ENCODE data around the gene SRSF6. TPM values are rescaled to one million over a fixed set of nuclear protein-coding genes. Genes with fewer than 3 reads are reported as not detected.

The SRSF6 gene
- total and polyA plus RNA-seq, 10 of the 15 experiments (the other 5 are each of a cell fraction or from before 2014, with no cell fraction given) = 57.2 to 191 (median 108) TPM

DNA sequence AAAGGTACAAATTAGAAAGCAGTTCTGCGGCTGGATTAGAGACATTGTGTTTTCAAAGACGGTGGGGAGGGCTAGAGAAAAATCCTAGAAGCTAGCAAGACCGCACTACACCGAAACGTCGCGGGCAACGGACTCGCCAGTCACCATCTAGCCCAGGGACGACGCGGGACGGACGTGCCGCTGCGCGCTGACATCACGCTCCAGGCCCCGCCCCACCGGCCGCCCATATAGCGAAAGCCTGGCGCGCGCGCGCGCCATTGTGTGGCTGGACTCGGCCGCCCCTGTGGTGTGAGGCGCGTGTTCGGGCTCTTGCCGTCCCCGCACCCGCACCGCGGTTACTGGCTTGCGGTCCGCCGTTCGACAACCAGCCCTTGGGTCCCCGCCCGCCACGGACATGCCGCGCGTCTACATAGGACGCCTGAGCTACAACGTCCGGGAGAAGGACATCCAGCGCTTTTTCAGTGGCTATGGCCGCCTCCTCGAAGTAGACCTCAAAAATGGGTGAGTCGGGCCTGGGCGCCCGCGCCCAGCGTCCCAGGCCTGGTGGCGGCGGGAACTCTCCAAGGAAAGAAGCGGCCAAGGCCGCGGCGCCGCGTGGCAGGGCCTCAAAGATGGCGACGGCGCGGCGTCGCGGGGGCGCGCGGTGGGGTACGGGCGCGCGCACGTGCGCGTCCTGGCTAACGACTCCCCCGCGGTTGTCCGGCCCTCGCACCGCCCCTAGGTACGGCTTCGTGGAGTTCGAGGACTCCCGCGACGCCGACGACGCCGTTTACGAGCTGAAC is at the start of gene SRSF6 (continued):
- TF ChIP-seq, protein P1, sequence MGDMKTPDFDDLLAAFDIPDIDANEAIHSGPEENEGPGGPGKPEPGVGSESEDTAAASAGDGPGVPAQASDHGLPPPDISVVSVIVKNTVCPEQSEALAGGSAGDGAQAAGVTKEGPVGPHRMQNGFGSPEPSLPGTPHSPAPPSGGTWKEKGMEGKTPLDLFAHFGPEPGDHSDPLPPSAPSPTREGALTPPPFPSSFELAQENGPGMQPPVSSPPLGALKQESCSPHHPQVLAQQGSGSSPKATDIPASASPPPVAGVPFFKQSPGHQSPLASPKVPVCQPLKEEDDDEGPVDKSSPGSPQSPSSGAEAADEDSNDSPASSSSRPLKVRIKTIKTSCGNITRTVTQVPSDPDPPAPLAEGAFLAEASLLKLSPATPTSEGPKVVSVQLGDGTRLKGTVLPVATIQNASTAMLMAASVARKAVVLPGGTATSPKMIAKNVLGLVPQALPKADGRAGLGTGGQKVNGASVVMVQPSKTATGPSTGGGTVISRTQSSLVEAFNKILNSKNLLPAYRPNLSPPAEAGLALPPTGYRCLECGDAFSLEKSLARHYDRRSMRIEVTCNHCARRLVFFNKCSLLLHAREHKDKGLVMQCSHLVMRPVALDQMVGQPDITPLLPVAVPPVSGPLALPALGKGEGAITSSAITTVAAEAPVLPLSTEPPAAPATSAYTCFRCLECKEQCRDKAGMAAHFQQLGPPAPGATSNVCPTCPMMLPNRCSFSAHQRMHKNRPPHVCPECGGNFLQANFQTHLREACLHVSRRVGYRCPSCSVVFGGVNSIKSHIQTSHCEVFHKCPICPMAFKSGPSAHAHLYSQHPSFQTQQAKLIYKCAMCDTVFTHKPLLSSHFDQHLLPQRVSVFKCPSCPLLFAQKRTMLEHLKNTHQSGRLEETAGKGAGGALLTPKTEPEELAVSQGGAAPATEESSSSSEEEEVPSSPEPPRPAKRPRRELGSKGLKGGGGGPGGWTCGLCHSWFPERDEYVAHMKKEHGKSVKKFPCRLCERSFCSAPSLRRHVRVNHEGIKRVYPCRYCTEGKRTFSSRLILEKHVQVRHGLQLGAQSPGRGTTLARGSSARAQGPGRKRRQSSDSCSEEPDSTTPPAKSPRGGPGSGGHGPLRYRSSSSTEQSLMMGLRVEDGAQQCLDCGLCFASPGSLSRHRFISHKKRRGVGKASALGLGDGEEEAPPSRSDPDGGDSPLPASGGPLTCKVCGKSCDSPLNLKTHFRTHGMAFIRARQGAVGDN (IDR thresholded peaks at IDR 0.05) = peak; percentile 87
- TF ChIP-seq EP300 (IDR thresholded peaks at IDR 0.05; ENCODE audit: borderline replicate concordance in 1 of 2, control insufficient read depth in 1 of 2, low read depth in 2 of 2, low read length in 2 of 2) (no peak), POLR2A (IDR thresholded peaks at IDR 0.05; ENCODE audit: low read depth, low read length) (peak; percentile 95), ZNF217 (IDR thresholded peaks at IDR 0.05) (peak; percentile 78; the same call in 1 of the 2 replicates), HDGF (IDR thresholded peaks at IDR 0.05) (no peak), SIN3A (IDR thresholded peaks at IDR 0.05; ENCODE audit: low read depth, low read length) (0 out of 2 replicates have a peak, but pooled peaks have one; percentile 3), NFYB (IDR thresholded peaks at IDR 0.05; ENCODE audit: insufficient read depth, low read depth, low read length) (peak; percentile 52; the same call in 1 of the 2 replicates), SREBF1 (IDR thresholded peaks at IDR 0.05; ENCODE audit: low read length) (no peak), NR2F1 (conservative IDR thresholded peaks at IDR 0.05) (peak; percentile 69), HSF1 (IDR thresholded peaks at IDR 0.05; ENCODE audit: low read depth, low read length) (no peak), EZH2 (IDR thresholded peaks at IDR 0.05; ENCODE audit: borderline replicate concordance, control insufficient read depth, low read depth, low read length) (no peak), NRF1 (conservative IDR thresholded peaks at IDR 0.05; ENCODE audit: low read depth, low read length) (peak; percentile 25; the same call in 1 of the 2 replicates), POLR2AphosphoS2 (IDR thresholded peaks at IDR 0.05; ENCODE audit: low read depth, low read length) (peak; percentile 97), ZBTB11 (CRISPR knock-in tag; IDR thresholded peaks at IDR 0.05) (no peak), SUPT20H (IDR thresholded peaks at IDR 0.05; ENCODE audit: borderline replicate concordance, control insufficient read depth, low read depth, low read length) (no peak), CBFB (IDR thresholded peaks at IDR 0.05; ENCODE audit: low read depth) (peak; percentile 92), FOS (IDR thresholded peaks at IDR 0.05; ENCODE audit: borderline replicate concordance, extremely low read depth, insufficient read length) (no peak)
- TF ChIP-seq, protein P2, sequence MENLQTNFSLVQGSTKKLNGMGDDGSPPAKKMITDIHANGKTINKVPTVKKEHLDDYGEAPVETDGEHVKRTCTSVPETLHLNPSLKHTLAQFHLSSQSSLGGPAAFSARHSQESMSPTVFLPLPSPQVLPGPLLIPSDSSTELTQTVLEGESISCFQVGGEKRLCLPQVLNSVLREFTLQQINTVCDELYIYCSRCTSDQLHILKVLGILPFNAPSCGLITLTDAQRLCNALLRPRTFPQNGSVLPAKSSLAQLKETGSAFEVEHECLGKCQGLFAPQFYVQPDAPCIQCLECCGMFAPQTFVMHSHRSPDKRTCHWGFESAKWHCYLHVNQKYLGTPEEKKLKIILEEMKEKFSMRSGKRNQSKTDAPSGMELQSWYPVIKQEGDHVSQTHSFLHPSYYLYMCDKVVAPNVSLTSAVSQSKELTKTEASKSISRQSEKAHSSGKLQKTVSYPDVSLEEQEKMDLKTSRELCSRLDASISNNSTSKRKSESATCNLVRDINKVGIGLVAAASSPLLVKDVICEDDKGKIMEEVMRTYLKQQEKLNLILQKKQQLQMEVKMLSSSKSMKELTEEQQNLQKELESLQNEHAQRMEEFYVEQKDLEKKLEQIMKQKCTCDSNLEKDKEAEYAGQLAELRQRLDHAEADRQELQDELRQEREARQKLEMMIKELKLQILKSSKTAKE (IDR thresholded peaks at IDR 0.05; ENCODE audit: low read depth, poor library complexity, severe bottlenecking) = no peak
